ENCODE measurements around the gene PCDHGB7. TPM values are rescaled to one million over a fixed set of nuclear protein-coding genes. Genes with fewer than 3 reads are reported as not detected.
A peak's percentile ranks its signal among the peaks of the same experiment; 100 is the strongest.
"Not testable (repeated sequence)": the region's sequence is repeated elsewhere in the genome, so short reads cannot be mapped to it uniquely, and the experiment has no call there.

PCDHGB7 gene
- total and polyA plus RNA-seq, 12 donors = 1.9 to 12.6 (median 10.3) TPM

- peak within 1 kb of the TSS in 7 of 10 donors; percentile 5 to 52 (median 31) for H3K27ac ChIP-seq
- H3K4me3 ChIP-seq = peak within 1 kb of the TSS in 9 of 10 donors; percentile 24 to 52 (median 40)
- peak; percentile 69 to 92 (median 90) for ATAC-seq
- peak in 1 of 2 donors; percentile 69 for DNase-seq
- peaks cover 0 to 100% (median 79%) of the 10 kb centered on the region in 11 donors for H3K9me3 ChIP-seq
- peaks cover 0 to 78% (median 0%) of the 10 kb centered on the region in 7 donors for H3K27me3 ChIP-seq
- H3K36me3 ChIP-seq = peaks cover 0 to 49% (median 0%) of the 10 kb centered on the region in 9 donors
- peaks cover 0 to 22% (median 0%) of the 10 kb centered on the region in 9 donors for H3K4me1 ChIP-seq
- WGBS, 2 donors = 22 to 32% methylated on average over 33 of the region's 33 CpGs
- intact Hi-C loops (cut with DNase I) = loop anchor here in 6 of 10 donors (2.0 to 5.0 kb wide), 4 partner anchors 92 to 130 kb away; no protein-coding TSS in a partner anchor
- peak; percentile 6 to 69 (median 60) for TF ChIP-seq CTCF (IDR thresholded peaks at IDR 0.05)
These were observed 13.0 kb downstream of the PCDHGB7 start, which contains the start of gene PCDHGA12 for GRCh38 chr5:141430332-141431113. PCDHGA12 (plus strand) TSS chr5:141430507; CDS start chr5:141430760, 253 bp downstream.

- peaks cover 0 to 71% (median 0%) of the 10 kb centered on the region in 7 donors for H3K27me3 ChIP-seq
- TF ChIP-seq CTCF (IDR thresholded peaks at IDR 0.05) = no peak
- 21 to 28% methylated on average over 37 of the region's 37 CpGs for WGBS, 2 donors
- peak overlapping the region in 9 of 10 donors; percentile 24 to 52 (median 40) for H3K4me3 ChIP-seq
- peaks cover 0 to 100% (median 79%) of the 10 kb centered on the region in 11 donors for H3K9me3 ChIP-seq
- intact Hi-C loops (cut with DNase I) = loop anchor here in 6 of 10 donors (2.0 to 5.0 kb wide), 4 partner anchors 91 to 130 kb away; no protein-coding TSS in a partner anchor
- ATAC-seq (peak in 6 of 8 donors; percentile 11 to 58 (median 36)), DNase-seq (no peak)
- H3K4me1 ChIP-seq = peaks cover 0 to 22% (median 0%) of the 10 kb centered on the region in 9 donors
- H3K36me3 ChIP-seq = peaks cover 0 to 45% (median 0%) of the 10 kb centered on the region in 9 donors
- peak overlapping the region in 2 of 10 donors; percentile 5 to 52 for H3K27ac ChIP-seq
These were observed 13.8 kb downstream of the PCDHGB7 start for GRCh38 chr5:141431286-141431685.

DNA sequence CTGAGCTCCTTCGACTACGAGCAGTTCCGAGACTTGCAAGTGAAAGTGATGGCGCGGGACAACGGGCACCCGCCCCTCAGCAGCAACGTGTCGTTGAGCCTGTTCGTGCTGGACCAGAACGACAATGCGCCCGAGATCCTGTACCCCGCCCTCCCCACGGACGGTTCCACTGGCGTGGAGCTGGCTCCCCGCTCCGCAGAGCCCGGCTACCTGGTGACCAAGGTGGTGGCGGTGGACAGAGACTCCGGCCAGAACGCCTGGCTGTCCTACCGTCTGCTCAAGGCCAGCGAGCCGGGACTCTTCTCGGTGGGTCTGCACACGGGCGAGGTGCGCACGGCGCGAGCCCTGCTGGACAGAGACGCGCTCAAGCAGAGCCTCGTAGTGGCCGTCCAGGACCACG lies 14.8 kb downstream of the PCDHGB7 start:
- intact Hi-C loops (cut with DNase I) = loop anchor here in 4 of 10 donors (5.0 kb wide), 2 partner anchors 90 to 95 kb away; no protein-coding TSS in a partner anchor
- Histone ChIP-seq H3K36me3 (peaks cover 0 to 45% (median 0%) of the 10 kb centered on the region in 9 donors), H3K27me3 (peaks cover 0 to 61% (median 0%) of the 10 kb centered on the region in 7 donors), H3K4me1 (peaks cover 0 to 22% (median 0%) of the 10 kb centered on the region in 9 donors), H3K9me3 (peaks cover 0 to 100% (median 70%) of the 10 kb centered on the region in 11 donors)
- H3K4me3 ChIP-seq, ATAC-seq, DNase-seq, H3K27ac ChIP-seq: not testable (repeated sequence)
- 40 to 42% methylated on average over 38 of the region's 38 CpGs for WGBS, 2 donors

GRCh38 chr5:141432726-141433125 lies 15.2 kb downstream of the PCDHGB7 start:
- peaks cover 0 to 45% (median 0%) of the 10 kb centered on the region in 9 donors for H3K36me3 ChIP-seq
- not testable (repeated sequence) for ATAC-seq, H3K27ac ChIP-seq, H3K4me3 ChIP-seq, DNase-seq
- intact Hi-C loops (cut with DNase I) = loop anchor here in 4 of 10 donors (5.0 kb wide), 2 partner anchors 90 to 95 kb away; no protein-coding TSS in a partner anchor
- H3K4me1 ChIP-seq = peaks cover 0 to 22% (median 0%) of the 10 kb centered on the region in 9 donors
- peaks cover 0 to 100% (median 70%) of the 10 kb centered on the region in 11 donors for H3K9me3 ChIP-seq
- 46% methylated on average over 28 to 29 of the region's 29 CpGs for WGBS, 2 donors
- H3K27me3 ChIP-seq = peaks cover 0 to 57% (median 0%) of the 10 kb centered on the region in 7 donors

DNA sequence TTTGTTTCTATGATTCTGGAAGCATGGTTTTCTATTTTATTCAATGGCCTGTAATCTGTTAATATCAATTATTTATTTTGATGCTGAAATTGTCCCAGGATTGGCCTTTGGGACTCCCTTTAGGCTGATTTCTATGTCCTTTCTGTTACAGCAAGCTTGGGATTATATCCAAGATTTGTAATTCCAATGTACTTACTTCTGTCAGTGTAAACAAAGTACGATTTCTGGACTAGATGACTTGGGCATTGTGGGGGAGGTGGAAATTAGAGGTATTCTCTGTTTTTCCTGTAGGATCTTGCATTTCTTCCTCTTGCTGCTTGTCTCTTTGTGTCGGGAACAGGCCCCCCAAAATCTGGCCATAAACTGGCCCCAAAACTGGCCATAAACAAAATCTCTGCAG lies 16.5 kb downstream of the PCDHGB7 start:
- TF ChIP-seq CTCF (IDR thresholded peaks at IDR 0.05) = no peak
- H3K4me1 ChIP-seq = peaks cover 0 to 22% (median 0%) of the 10 kb centered on the region in 9 donors
- intact Hi-C loops (cut with DNase I) = loop anchor here in 4 of 10 donors (5.0 kb wide), 2 partner anchors 88 to 93 kb away; no protein-coding TSS in a partner anchor
- H3K27ac ChIP-seq = no peak overlapping the region
- H3K9me3 ChIP-seq = peaks cover 0 to 98% (median 59%) of the 10 kb centered on the region in 11 donors
- DNase-seq = no peak
- H3K36me3 ChIP-seq = peaks cover 0 to 43% (median 0%) of the 10 kb centered on the region in 9 donors
- 83 to 84% methylated on average over 2 of the region's 2 CpGs for WGBS, 2 donors
- peaks cover 0 to 44% (median 0%) of the 10 kb centered on the region in 7 donors for H3K27me3 ChIP-seq
- H3K4me3 ChIP-seq = no peak overlapping the region
- ATAC-seq = no peak

Data from heart right ventricle (tissue), 16 donors.